Large intestine (tissue), 1 donor: Measurements from ENCODE around the gene SLC6A20. TPM values are rescaled to one million over a fixed set of nuclear protein-coding genes. Genes with fewer than 3 reads are reported as not detected.

Experiments
- polyA plus RNA-seq: library from polyadenylated mRNA; unstranded; fragments of 120-200 nt; gene quantifications from one replicate; pipeline ENCODE4 v1.2.1, GENCODE V29; 2013

SLC6A20 gene
- polyA plus RNA-seq, 1 donor, result 57.4 TPM

Other genes with a start within 250 kb of the SLC6A20 start
- 16.6 TPM for gene LIMD1, start 201.8 kb downstream of the SLC6A20 start, polyA plus RNA-seq
- 73.3 TPM for gene SACM1L, start 107.1 kb downstream of the SLC6A20 start, polyA plus RNA-seq
- gene LZTFL1, start 45.6 kb upstream of the SLC6A20 start, polyA plus RNA-seq, result 30.6 TPM
- gene CCR9, start 90.0 kb upstream of the SLC6A20 start, polyA plus RNA-seq, result 1.0 TPM
- 2.4 TPM for gene CXCR6, start 146.9 kb upstream of the SLC6A20 start, polyA plus RNA-seq
- gene FYCO1, start 199.3 kb upstream of the SLC6A20 start, polyA plus RNA-seq, result 19.6 TPM
- 1.2 TPM for gene XCR1, start 230.9 kb upstream of the SLC6A20 start, polyA plus RNA-seq